ACC112 (cell line): ENCODE measurements around the gene SATB1.

Source experiments
- H2AFZ ChIP-seq: fragments of 200-600 bp; sonication (generic); one replicate; pipeline ENCODE4 v1.6.0; 2017; ENCODE audit warnings: antibody characterized with exemption, low read length; ENCODE audit not compliant: unreplicated experiment
- H3K27ac ChIP-seq: fragments of 200-600 bp; sonication (generic); 2 replicates; pipeline ENCODE4 v1.5.1; 2014; ENCODE audit warnings: low read depth, mild to moderate bottlenecking, antibody characterized with exemption, low read length, moderate library complexity
- H3K27me3 ChIP-seq: fragments of 200-600 bp; sonication (generic); 2 replicates; pipeline ENCODE4 v1.6.1; 2014; ENCODE audit warnings: mild to moderate bottlenecking, antibody characterized with exemption, low read length, moderate library complexity, mixed read lengths; ENCODE audit not compliant: insufficient read depth
- H3K36me3 ChIP-seq: fragments of 200-600 bp; sonication (generic); 2 replicates; pipeline ENCODE4 v1.6.1; 2016; ENCODE audit warnings: mild to moderate bottlenecking, antibody characterized with exemption, low read length, moderate library complexity, mixed read lengths; ENCODE audit not compliant: insufficient read depth
- H3K4me1 ChIP-seq: fragments of 200-600 bp; sonication (generic); one replicate; pipeline ENCODE4 v1.6.1; 2016; ENCODE audit warnings: low read length, mixed read lengths; ENCODE audit not compliant: insufficient read depth, unreplicated experiment, control insufficient read depth
- H3K4me3 ChIP-seq: fragments of 200-600 bp; sonication (generic); 2 replicates; pipeline ENCODE4 v1.5.1; 2014; ENCODE audit warnings: mild to moderate bottlenecking, low read depth, low read length
- H3K79me2 ChIP-seq: fragments of 200-600 bp; sonication (generic); one replicate; pipeline ENCODE4 v1.6.0; 2016; ENCODE audit warnings: low read length; ENCODE audit not compliant: control insufficient read depth, unreplicated experiment, insufficient read depth

SATB1 gene

GRCh38 chr3:18416332-18416731 lies 8.8 kb downstream of the SATB1 start:
- Histone ChIP-seq H2AFZ (no peak overlapping the region), H3K36me3 (no peaks in the 10 kb centered on the region), H3K27me3 (no peaks in the 10 kb centered on the region), H3K4me1 (no peaks in the 10 kb centered on the region), H3K4me3 (no peak overlapping the region), H3K27ac (no peak overlapping the region), H3K79me2 (no peaks in the 10 kb centered on the region)

- H3K36me3 ChIP-seq, result no peaks in the 10 kb centered on the region
- no peak overlapping the region for H2AFZ ChIP-seq
- no peaks in the 10 kb centered on the region for H3K4me1 ChIP-seq
- H3K79me2 ChIP-seq, result no peaks in the 10 kb centered on the region
- no peak overlapping the region for H3K4me3 ChIP-seq
- H3K27ac ChIP-seq, result no peak overlapping the region
- H3K27me3 ChIP-seq, result no peaks in the 10 kb centered on the region
These were observed 9.3 kb downstream of the SATB1 start for GRCh38 chr3:18415839-18416238.

- no peaks in the 10 kb centered on the region for H3K79me2 ChIP-seq
- no peak overlapping the region for H3K27ac ChIP-seq
- H3K4me3 ChIP-seq, result no peak overlapping the region
- H2AFZ ChIP-seq, result no peak overlapping the region
- no peaks in the 10 kb centered on the region for H3K4me1 ChIP-seq
- H3K27me3 ChIP-seq, result no peaks in the 10 kb centered on the region
- no peaks in the 10 kb centered on the region for H3K36me3 ChIP-seq
These were observed 10.0 kb downstream of the SATB1 start for GRCh38 chr3:18415167-18415566.

GRCh38 chr3:18412684-18413083 lies 12.5 kb downstream of the SATB1 start:
- no peak overlapping the region for H3K27ac ChIP-seq
- no peak overlapping the region for H2AFZ ChIP-seq
- no peaks in the 10 kb centered on the region for H3K27me3 ChIP-seq
- H3K36me3 ChIP-seq, result no peaks in the 10 kb centered on the region
- no peaks in the 10 kb centered on the region for H3K4me1 ChIP-seq
- H3K4me3 ChIP-seq, result no peak overlapping the region
- H3K79me2 ChIP-seq, result no peaks in the 10 kb centered on the region

GRCh38 chr3:18411541-18411940 lies 13.6 kb downstream of the SATB1 start:
- Histone ChIP-seq H3K27me3 (no peaks in the 10 kb centered on the region), H3K27ac (no peak overlapping the region), H3K4me3 (no peak overlapping the region), H3K79me2 (no peaks in the 10 kb centered on the region), H3K4me1 (no peaks in the 10 kb centered on the region), H2AFZ (no peak overlapping the region), H3K36me3 (no peaks in the 10 kb centered on the region)

- no peaks in the 10 kb centered on the region for H3K36me3 ChIP-seq
- H3K79me2 ChIP-seq, result no peaks in the 10 kb centered on the region
- H3K4me3 ChIP-seq, result no peak overlapping the region
- no peak overlapping the region for H2AFZ ChIP-seq
- H3K27ac ChIP-seq, result no peak overlapping the region
- H3K4me1 ChIP-seq, result no peaks in the 10 kb centered on the region
- no peaks in the 10 kb centered on the region for H3K27me3 ChIP-seq
These were observed 14.9 kb downstream of the SATB1 start for GRCh38 chr3:18410205-18410604.

- Histone ChIP-seq H3K4me1 (no peaks in the 10 kb centered on the region), H2AFZ (no peak overlapping the region), H3K27ac (no peak overlapping the region), H3K4me3 (no peak overlapping the region), H3K27me3 (0 out of 2 replicates have a peak, but pooled peaks cover under 1% of the 10 kb centered on the region), H3K79me2 (no peaks in the 10 kb centered on the region), H3K36me3 (no peaks in the 10 kb centered on the region)
These were observed 15.9 kb downstream of the SATB1 start for GRCh38 chr3:18409266-18409665.

GRCh38 chr3:18405141-18405540 lies 20.0 kb downstream of the SATB1 start:
- Histone ChIP-seq H3K4me3 (no peak overlapping the region), H3K27ac (no peak overlapping the region), H3K79me2 (no peaks in the 10 kb centered on the region), H3K27me3 (0 out of 2 replicates have a peak, but pooled peaks cover 2% of the 10 kb centered on the region), H2AFZ (no peak overlapping the region), H3K36me3 (no peaks in the 10 kb centered on the region), H3K4me1 (no peaks in the 10 kb centered on the region)

GRCh38 chr3:18403061-18403460 lies 22.1 kb downstream of the SATB1 start:
- Histone ChIP-seq H2AFZ (no peak overlapping the region), H3K79me2 (no peaks in the 10 kb centered on the region), H3K4me1 (no peaks in the 10 kb centered on the region), H3K36me3 (no peaks in the 10 kb centered on the region), H3K4me3 (no peak overlapping the region), H3K27ac (no peak overlapping the region), H3K27me3 (0 out of 2 replicates have a peak, but pooled peaks cover 2% of the 10 kb centered on the region)

GRCh38 chr3:18402239-18402799 lies 22.8 kb downstream of the SATB1 start:
- no peaks in the 10 kb centered on the region for H3K4me1 ChIP-seq
- no peaks in the 10 kb centered on the region for H3K36me3 ChIP-seq

GRCh38 chr3:18401300-18401961 lies 23.7 kb downstream of the SATB1 start:
- Histone ChIP-seq H3K27me3 (0 out of 2 replicates have a peak, but pooled peaks cover 2% of the 10 kb centered on the region), H3K27ac (no peak overlapping the region), H2AFZ (no peak overlapping the region), H3K4me3 (no peak overlapping the region), H3K36me3 (no peaks in the 10 kb centered on the region), H3K79me2 (no peaks in the 10 kb centered on the region), H3K4me1 (no peaks in the 10 kb centered on the region)

More at GRCh38 chr3:18402239-18402799, 22.8 kb downstream of the SATB1 start:
- Histone ChIP-seq H3K27me3 (0 out of 2 replicates have a peak, but pooled peaks cover 2% of the 10 kb centered on the region), H2AFZ (no peak overlapping the region), H3K79me2 (no peaks in the 10 kb centered on the region), H3K27ac (no peak overlapping the region), H3K4me3 (no peak overlapping the region)
